HG03280 (cell line): ENCODE measurements around the gene DNAH3.
"Not testable (repeated sequence)": the region's sequence is repeated elsewhere in the genome, so short reads cannot be mapped to it uniquely, and the experiment has no call there.

Experiments
- ATAC-seq: cut with Tn5 transposase; IDR thresholded peaks from one replicate; pipeline ENCODE4 v1.9.1; 2021; ENCODE audit warnings: mild to moderate bottlenecking, moderate library complexity; ENCODE audit not compliant: unreplicated experiment

The DNAH3 gene

GRCh38 chr16:21150375-21151001 is at the start of gene DNAH3:
Gene DNAH3, minus strand, starts transcription at chr16:21150846. Its CDS starts 527 bp downstream, at chr16:21150319.
- ATAC-seq: no peak

- ATAC-seq: no peak
These were observed 49.1 kb upstream of the DNAH3 start for GRCh38 chr16:21199607-21200218.

- no peak for ATAC-seq
These were observed 47.0 kb upstream of the DNAH3 start for GRCh38 chr16:21197621-21198020.

GRCh38 chr16:21197112-21197511 is 46.5 kb upstream of the DNAH3 start:
- ATAC-seq: no peak

GRCh38 chr16:21195330-21195729 is 44.7 kb upstream of the DNAH3 start:
- ATAC-seq: not testable (repeated sequence)

GRCh38 chr16:21194771-21195301 is 44.2 kb upstream of the DNAH3 start:
- no peak for ATAC-seq

GRCh38 chr16:21192991-21193390 is 42.3 kb upstream of the DNAH3 start:
- ATAC-seq: no peak

- ATAC-seq: no peak
These were observed 40.0 kb upstream of the DNAH3 start for GRCh38 chr16:21190599-21190998.

GRCh38 chr16:21190013-21190412 is 39.4 kb upstream of the DNAH3 start:
- ATAC-seq: no peak

- ATAC-seq: no peak
These were observed 38.7 kb upstream of the DNAH3 start for GRCh38 chr16:21189311-21189710.

GRCh38 chr16:21186326-21186691 is 35.7 kb upstream of the DNAH3 start:
- ATAC-seq: no peak

- no peak for ATAC-seq
These were observed 35.1 kb upstream of the DNAH3 start for GRCh38 chr16:21185659-21186325.

- ATAC-seq: no peak
These were observed 34.2 kb upstream of the DNAH3 start for GRCh38 chr16:21184834-21185233.

GRCh38 chr16:21183995-21184394 is 33.3 kb upstream of the DNAH3 start:
- ATAC-seq: no peak

GRCh38 chr16:21179983-21180365 is 29.3 kb upstream of the DNAH3 start:
- no peak for ATAC-seq

- ATAC-seq: no peak
These were observed 28.7 kb upstream of the DNAH3 start for GRCh38 chr16:21179126-21179982.

GRCh38 chr16:21175397-21175796 is 24.8 kb upstream of the DNAH3 start:
- ATAC-seq: no peak

- no peak for ATAC-seq
These were observed 22.0 kb upstream of the DNAH3 start for GRCh38 chr16:21172650-21173049.

GRCh38 chr16:21170116-21170515 is 19.5 kb upstream of the DNAH3 start:
- ATAC-seq: not testable (repeated sequence)

- no peak for ATAC-seq
These were observed 18.8 kb upstream of the DNAH3 start for GRCh38 chr16:21169249-21169981.
